PC-3 (cell line): ENCODE data around the gene CUEDC1. TPM values are rescaled to one million over a fixed set of nuclear protein-coding genes. Genes with fewer than 3 reads are reported as not detected.
"Not testable (repeated sequence)": the region's sequence is repeated elsewhere in the genome, so short reads cannot be mapped to it uniquely, and the experiment has no call there.

Experiments used
- ATAC-seq: fragments of 200-7000 bp; cut with Tn5 transposase; 2 replicates; pipeline ENCODE4 v1.9.1; 2020; ENCODE audit warnings: mild to moderate bottlenecking, moderate library complexity
- BruUV-seq: library from RNA; stranded (reverse); fragments of 400-500 nt; replicated peaks from 2 replicates; lab custom pipeline; 2021; lab: Mats Ljungman, UMichigan
- CTCF ChIA-PET: fragments of 300-600 bp; sonication (Branson Sonifier 250); formaldehyde crosslinking; loops from one replicate; lab custom pipeline; 2022; ENCODE audit warnings: antibody characterized with exemption; lab: Charles Lee
- POLR2A ChIA-PET: fragments of 300-600 bp; sonication (Branson Sonifier 250); formaldehyde crosslinking; loops from one replicate; lab custom pipeline; 2022; ENCODE audit warnings: antibody characterized with exemption; ENCODE audit not compliant: unreplicated experiment; lab: Charles Lee
- DNase-seq: peaks from one replicate; pipeline ENCODE4 v3.0.0-alpha.2; 2015
- H2AFZ ChIP-seq: fragments of 300-600 bp; sonication (generic); 2 replicates; pipeline ENCODE4 v1.6.0; 2016; ENCODE audit warnings: antibody characterized with exemption, low read length
- H3F3A ChIP-seq: fragments of 300-600 bp; sonication (generic); one replicate; pipeline ENCODE4 v1.6.0; 2017; ENCODE audit warnings: antibody characterized with exemption, low read length, control low read depth, mild to moderate bottlenecking; ENCODE audit not compliant: unreplicated experiment
- H3K27ac ChIP-seq: fragments of 300-600 bp; sonication (generic); 2 replicates; pipeline ENCODE4 v1.5.1; 2016; ENCODE audit warnings: mild to moderate bottlenecking, low read length
- H3K27me3 ChIP-seq: fragments of 300-600 bp; sonication (generic); 2 replicates; pipeline ENCODE4 v1.6.1; 2016; ENCODE audit warnings: low read length, mixed read lengths
- H3K36me3 ChIP-seq: fragments of 300-600 bp; sonication (generic); 2 replicates; pipeline ENCODE4 v1.6.1; 2016; ENCODE audit warnings: low read depth, mixed run types, low read length, mixed read lengths
- H3K4me1 ChIP-seq: fragments of 300-600 bp; sonication (generic); 2 replicates; pipeline ENCODE4 v1.5.1; 2016; ENCODE audit warnings: low read length; ENCODE audit not compliant: insufficient read depth
- H3K4me2 ChIP-seq: fragments of 300-600 bp; sonication (generic); 2 replicates; pipeline ENCODE4 v1.6.0; 2016; ENCODE audit warnings: low read length
- H3K4me3 ChIP-seq: fragments of 300-600 bp; sonication (generic); 2 replicates; pipeline ENCODE4 v1.5.1; 2016; ENCODE audit warnings: mild to moderate bottlenecking, low read length, mixed read lengths
- H3K79me2 ChIP-seq: fragments of 300-600 bp; sonication (generic); 2 replicates; pipeline ENCODE4 v1.6.1; 2017; ENCODE audit warnings: low read length, mixed read lengths
- H3K9ac ChIP-seq: fragments of 300-600 bp; sonication (generic); 2 replicates; pipeline ENCODE4 v1.6.0; 2016; ENCODE audit warnings: mild to moderate bottlenecking, low read length
- H3K9me2 ChIP-seq: fragments of 300-600 bp; sonication (generic); replicated peaks from 2 replicates; pipeline ENCODE4 v1.6.1; 2016; ENCODE audit warnings: mixed run types, low read length, mixed read lengths
- H3K9me3 ChIP-seq: fragments of 300-600 bp; sonication (generic); 2 replicates; pipeline ENCODE4 v1.6.1; 2016; ENCODE audit warnings: low read length, mixed read lengths
- H4K20me1 ChIP-seq: fragments of 300-600 bp; sonication (generic); 2 replicates; pipeline ENCODE4 v1.6.1; 2016; ENCODE audit warnings: low read length, mixed read lengths
- EZH2 ChIP-seq: fragments of 300-600 bp; sonication (generic); IDR thresholded peaks from one replicate; pipeline ENCODE4 v1.6.1; 2017; ENCODE audit warnings: antibody characterized with exemption, mild to moderate bottlenecking, low read length; ENCODE audit not compliant: unreplicated experiment
- EZH2phosphoT487 ChIP-seq: fragments of 300-600 bp; sonication (generic); IDR thresholded peaks from 2 replicates; pipeline ENCODE4 v1.6.1; 2018; ENCODE audit warnings: mild to moderate bottlenecking, antibody characterized with exemption, low read length, borderline replicate concordance
- intact Hi-C: fragments of 100-400 bp; cut with micrococcal nuclease; formaldehyde crosslinking; loops from 2 replicates; pipeline ENCODE4 v1.9.0; 2023
- total RNA-seq: library from RNA; depleted of rRNA; stranded (reverse); fragments of >200 nt; gene quantifications from 2 replicates; pipeline ENCODE4 v1.2.3, GENCODE V29; 2014
- TF ChIP-seq, protein P1 (sequence below): fragments of 300-600 bp; sonication (generic); conservative IDR thresholded peaks from 2 replicates; pipeline ENCODE4 v1.5.1; 2017; ENCODE audit warnings: antibody characterized with exemption, low read depth, mild to moderate bottlenecking, low read length

The CUEDC1 gene
- total RNA-seq, 1 experiment from 2014 or later = 31.6 TPM

DNA sequence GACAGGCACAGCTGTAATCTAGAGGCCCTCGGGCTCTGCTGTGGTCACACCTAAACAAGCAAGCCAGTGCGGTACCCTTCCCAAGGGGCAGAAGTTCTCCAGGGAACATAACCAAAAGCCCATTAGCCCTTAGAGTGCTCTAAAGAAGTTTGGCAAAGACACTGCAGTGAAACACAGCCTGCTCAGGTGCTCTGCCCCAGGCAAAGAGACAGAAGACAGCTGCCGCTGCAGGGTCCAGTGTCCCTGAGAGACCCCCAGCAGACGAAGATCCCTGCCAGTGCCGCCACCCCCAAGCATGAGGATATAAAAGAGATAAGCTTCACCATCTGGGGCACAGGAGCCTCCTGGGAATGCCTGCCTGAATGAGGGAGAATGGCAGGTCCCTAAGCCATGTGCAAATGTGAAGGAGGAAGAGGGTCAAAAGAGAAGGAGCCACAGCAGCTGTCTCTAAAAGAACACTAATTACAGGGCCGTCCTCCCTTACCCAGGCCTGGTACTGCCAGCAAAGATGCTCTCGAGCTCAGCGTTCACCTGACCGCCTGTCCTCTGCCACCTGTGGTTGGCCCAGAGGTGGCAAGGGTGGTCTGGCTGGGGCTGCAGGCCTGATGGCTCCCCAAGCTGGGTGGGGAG is 29.7 kb downstream of the CUEDC1 start:
- TF ChIP-seq, protein P1, sequence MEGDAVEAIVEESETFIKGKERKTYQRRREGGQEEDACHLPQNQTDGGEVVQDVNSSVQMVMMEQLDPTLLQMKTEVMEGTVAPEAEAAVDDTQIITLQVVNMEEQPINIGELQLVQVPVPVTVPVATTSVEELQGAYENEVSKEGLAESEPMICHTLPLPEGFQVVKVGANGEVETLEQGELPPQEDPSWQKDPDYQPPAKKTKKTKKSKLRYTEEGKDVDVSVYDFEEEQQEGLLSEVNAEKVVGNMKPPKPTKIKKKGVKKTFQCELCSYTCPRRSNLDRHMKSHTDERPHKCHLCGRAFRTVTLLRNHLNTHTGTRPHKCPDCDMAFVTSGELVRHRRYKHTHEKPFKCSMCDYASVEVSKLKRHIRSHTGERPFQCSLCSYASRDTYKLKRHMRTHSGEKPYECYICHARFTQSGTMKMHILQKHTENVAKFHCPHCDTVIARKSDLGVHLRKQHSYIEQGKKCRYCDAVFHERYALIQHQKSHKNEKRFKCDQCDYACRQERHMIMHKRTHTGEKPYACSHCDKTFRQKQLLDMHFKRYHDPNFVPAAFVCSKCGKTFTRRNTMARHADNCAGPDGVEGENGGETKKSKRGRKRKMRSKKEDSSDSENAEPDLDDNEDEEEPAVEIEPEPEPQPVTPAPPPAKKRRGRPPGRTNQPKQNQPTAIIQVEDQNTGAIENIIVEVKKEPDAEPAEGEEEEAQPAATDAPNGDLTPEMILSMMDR = no peak
- TF ChIP-seq EZH2 (no peak), EZH2phosphoT487 (no peak)
- H3K4me3 ChIP-seq = no peak overlapping the region
- no peak overlapping the region for H3K27ac ChIP-seq
- no peak overlapping the region for H3K9ac ChIP-seq
- CTCF ChIA-PET = no interaction called here
- DNase-seq (no peak), ATAC-seq (no peak)
- no peaks in the 10 kb centered on the region for H3K9me3 ChIP-seq
- peaks cover 28% of the 10 kb centered on the region for H3K4me1 ChIP-seq
- POLR2A ChIA-PET = no interaction called here
- H3F3A ChIP-seq = no peaks in the 10 kb centered on the region
- H4K20me1 ChIP-seq = no peaks in the 10 kb centered on the region
- H3K9me2 ChIP-seq = no peaks in the 10 kb centered on the region; the same call in 1 of the 2 replicates
- no TSS peak for BruUV-seq
- no peaks in the 10 kb centered on the region for H3K36me3 ChIP-seq
- peaks cover 64% of the 10 kb centered on the region for H3K79me2 ChIP-seq
- intact Hi-C loops = no loop called here
- H2AFZ ChIP-seq = no peak overlapping the region
- no peaks in the 10 kb centered on the region for H3K27me3 ChIP-seq
- no peak overlapping the region for H3K4me2 ChIP-seq

DNA sequence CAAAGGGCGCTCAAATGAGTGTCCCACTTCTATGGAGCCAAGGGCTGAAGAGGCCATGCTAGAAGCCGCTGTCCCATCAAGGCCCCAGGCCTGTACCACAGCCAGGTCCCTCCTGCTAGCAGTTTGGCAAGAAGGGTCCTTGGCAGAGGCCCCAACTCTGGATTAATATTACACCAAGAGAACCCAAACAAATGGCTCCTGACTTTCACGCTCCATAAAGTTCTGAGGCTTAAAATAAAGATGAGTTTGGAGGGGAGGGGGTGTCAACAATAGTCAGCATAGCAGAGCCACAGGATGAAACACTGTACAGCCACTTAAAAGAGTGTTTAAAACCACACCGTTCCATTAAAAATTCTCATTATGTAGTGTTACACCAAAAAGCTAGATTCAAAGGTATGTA is 30.5 kb downstream of the CUEDC1 start:
- Histone ChIP-seq H4K20me1 (no peaks in the 10 kb centered on the region), H3K9me2 (no peaks in the 10 kb centered on the region; the same call in 1 of the 2 replicates), H3F3A (no peaks in the 10 kb centered on the region), H3K9me3 (no peaks in the 10 kb centered on the region), H3K4me3 (no peak overlapping the region), H3K79me2 (peaks cover 64% of the 10 kb centered on the region), H3K27me3 (no peaks in the 10 kb centered on the region), H3K4me1 (peaks cover 34% of the 10 kb centered on the region), H3K36me3 (no peaks in the 10 kb centered on the region), H3K9ac (no peak overlapping the region), H2AFZ (no peak overlapping the region), H3K4me2 (no peak overlapping the region), H3K27ac (no peak overlapping the region)
- ATAC-seq (no peak), DNase-seq (no peak)
- no TSS peak for BruUV-seq
- ChIA-PET CTCF (no interaction called here), POLR2A (no interaction called here)
- intact Hi-C loops = no loop called here
- TF ChIP-seq, protein P1 = no peak
- TF ChIP-seq EZH2 = no peak
- TF ChIP-seq EZH2phosphoT487 = no peak

DNA sequence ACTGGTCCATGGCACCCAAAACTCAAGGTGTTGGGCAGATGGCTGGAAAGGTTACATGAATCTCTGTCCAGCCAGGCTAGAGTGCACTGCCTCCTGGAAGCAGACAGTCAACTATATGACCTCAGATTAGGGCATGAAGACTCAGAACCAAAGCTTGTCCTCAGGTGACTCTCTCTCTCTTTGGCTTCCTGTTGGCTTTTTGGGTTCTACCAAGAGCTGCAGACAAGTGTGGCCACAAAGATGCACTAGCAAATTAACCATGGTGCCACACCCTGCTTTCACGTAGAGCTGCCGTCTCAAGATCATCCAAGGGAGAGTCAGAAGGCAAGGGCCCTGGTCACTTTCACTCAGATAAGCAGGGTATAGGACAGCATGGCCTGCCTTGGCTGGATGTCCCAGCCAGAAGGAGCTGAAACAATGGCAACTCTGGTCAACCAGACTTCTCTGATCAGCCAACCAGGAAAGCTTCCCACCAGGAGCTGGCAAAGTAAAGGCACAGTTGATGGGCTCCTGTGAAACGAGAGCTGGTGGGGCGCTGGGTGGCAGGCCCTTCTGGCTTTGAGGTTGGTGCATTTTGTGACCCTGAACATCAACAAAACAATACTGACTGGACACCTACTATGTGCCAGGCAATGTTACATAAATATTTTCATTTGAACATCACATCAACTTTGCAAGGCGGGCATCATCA is 31.9 kb downstream of the CUEDC1 start:
- POLR2A ChIA-PET = interaction anchor here (0.6 kb wide), 1 partner anchor 62 kb away, joined by 4 read pairs; no protein-coding TSS in a partner anchor
- intact Hi-C loops = no loop called here
- Histone ChIP-seq H3K4me2 (no peak overlapping the region), H3K9ac (no peak overlapping the region), H3K79me2 (peaks cover 59% of the 10 kb centered on the region), H4K20me1 (no peaks in the 10 kb centered on the region), H3K36me3 (no peaks in the 10 kb centered on the region), H3K4me3 (no peak overlapping the region), H3K27ac (no peak overlapping the region), H2AFZ (no peak overlapping the region), H3K9me3 (no peaks in the 10 kb centered on the region), H3F3A (no peaks in the 10 kb centered on the region), H3K27me3 (no peaks in the 10 kb centered on the region), H3K9me2 (no peaks in the 10 kb centered on the region; the same call in 1 of the 2 replicates), H3K4me1 (peaks cover 46% of the 10 kb centered on the region)
- no TSS peak for BruUV-seq
- DNase-seq (no peak), ATAC-seq (no peak)
- TF ChIP-seq EZH2 = no peak
- TF ChIP-seq, protein P1 = no peak
- TF ChIP-seq EZH2phosphoT487 = no peak
- CTCF ChIA-PET = interaction anchor here (0.5 kb wide), 1 partner anchor 12 kb away, joined by 3 read pairs; no protein-coding TSS in a partner anchor

DNA sequence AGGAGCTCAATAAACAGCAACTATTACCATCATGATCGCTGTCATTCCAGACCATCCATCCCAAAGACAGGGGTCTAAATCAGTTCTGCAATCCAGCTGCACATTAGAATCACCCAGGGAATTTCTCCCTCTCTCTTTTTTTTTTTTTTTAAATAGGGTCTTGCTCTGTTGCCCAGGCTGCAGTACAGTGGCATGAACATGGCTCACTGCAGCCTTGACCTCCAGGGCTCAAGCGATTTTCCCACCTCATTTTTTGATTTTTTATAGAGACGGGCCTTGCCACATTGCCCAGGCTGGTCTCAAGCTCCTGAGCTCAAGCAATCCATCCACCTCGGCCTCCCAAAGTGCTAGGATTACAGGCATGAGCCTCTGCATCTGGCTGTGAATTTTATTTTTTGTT is 32.5 kb downstream of the CUEDC1 start:
- BruUV-seq, H3K9ac ChIP-seq, H3K9me3 ChIP-seq, H3F3A ChIP-seq, H2AFZ ChIP-seq, H3K4me2 ChIP-seq, H3K9me2 ChIP-seq, H4K20me1 ChIP-seq, ATAC-seq, H3K27ac ChIP-seq, POLR2A ChIA-PET, intact Hi-C loops, H3K27me3 ChIP-seq, H3K4me3 ChIP-seq, H3K36me3 ChIP-seq, DNase-seq: not testable (repeated sequence)
- Histone ChIP-seq H3K79me2 (peaks cover 56% of the 10 kb centered on the region), H3K4me1 (peaks cover 49% of the 10 kb centered on the region)
- CTCF ChIA-PET = interaction anchor here (0.5 kb wide), 1 partner anchor 13 kb away, joined by 3 read pairs; no protein-coding TSS in a partner anchor
